HG03354 (cell line): ENCODE results near the gene APOBEC3B.
"Not testable (repeated sequence)": the region's sequence is repeated elsewhere in the genome, so short reads cannot be mapped to it uniquely, and the experiment has no call there.

Experiments used
- ATAC-seq: cut with Tn5 transposase; IDR thresholded peaks from one replicate; pipeline ENCODE4 v1.9.1; 2021; ENCODE audit warnings: mild to moderate bottlenecking; ENCODE audit not compliant: unreplicated experiment, poor library complexity, severe bottlenecking

APOBEC3B gene

GRCh38 chr22:38981992-38982927 lies at the start of gene APOBEC3B:
Gene APOBEC3B, plus strand, starts transcription at chr22:38982347. Its CDS starts 107 bp downstream, at chr22:38982454.
- peak; percentile 59 for ATAC-seq

- ATAC-seq, result no peak
These were observed 47.1 kb upstream of the APOBEC3B start for GRCh38 chr22:38935023-38935422.

- no peak for ATAC-seq
These were observed 46.5 kb upstream of the APOBEC3B start for GRCh38 chr22:38935616-38936015.

GRCh38 chr22:38936562-38936961 lies 45.6 kb upstream of the APOBEC3B start:
- ATAC-seq, result no peak

GRCh38 chr22:38937036-38937435 lies 45.1 kb upstream of the APOBEC3B start:
- ATAC-seq, result no peak

- no peak for ATAC-seq
These were observed 44.6 kb upstream of the APOBEC3B start for GRCh38 chr22:38937541-38937940.

GRCh38 chr22:38938221-38938620 lies 43.9 kb upstream of the APOBEC3B start:
- ATAC-seq, result no peak

- no peak for ATAC-seq
These were observed 43.2 kb upstream of the APOBEC3B start for GRCh38 chr22:38938925-38939324.

GRCh38 chr22:38940811-38941384 lies 41.2 kb upstream of the APOBEC3B start:
- peak; percentile 33 for ATAC-seq

- peak; percentile 66 for ATAC-seq
These were observed 40.6 kb upstream of the APOBEC3B start for GRCh38 chr22:38941488-38941987.

- ATAC-seq, result no peak
These were observed 39.4 kb upstream of the APOBEC3B start for GRCh38 chr22:38942702-38943101.

- ATAC-seq, result no peak
These were observed 38.9 kb upstream of the APOBEC3B start for GRCh38 chr22:38943201-38943600.

- ATAC-seq, result no peak
These were observed 38.3 kb upstream of the APOBEC3B start for GRCh38 chr22:38943882-38944281.

- no peak for ATAC-seq
These were observed 37.5 kb upstream of the APOBEC3B start for GRCh38 chr22:38944653-38945052.

- not testable (repeated sequence) for ATAC-seq
These were observed 36.3 kb upstream of the APOBEC3B start for GRCh38 chr22:38945706-38946338.

GRCh38 chr22:38946771-38947170 lies 35.4 kb upstream of the APOBEC3B start:
- ATAC-seq, result no peak

- ATAC-seq, result no peak
These were observed 34.6 kb upstream of the APOBEC3B start for GRCh38 chr22:38947321-38948140.

GRCh38 chr22:38948181-38948940 lies 33.8 kb upstream of the APOBEC3B start:
- ATAC-seq, result no peak

- no peak for ATAC-seq
These were observed 32.2 kb upstream of the APOBEC3B start for GRCh38 chr22:38949889-38950405.
